ENCODE results near the gene GPATCH2. TPM values are rescaled to one million over a fixed set of nuclear protein-coding genes. Genes with fewer than 3 reads are reported as not detected.
"Not testable (repeated sequence)": the region's sequence is repeated elsewhere in the genome, so short reads cannot be mapped to it uniquely, and the experiment has no call there.

GPATCH2 gene
- total and polyA plus RNA-seq, 8 donors = 11.0 to 28.5 (median 23.3) TPM

DNA sequence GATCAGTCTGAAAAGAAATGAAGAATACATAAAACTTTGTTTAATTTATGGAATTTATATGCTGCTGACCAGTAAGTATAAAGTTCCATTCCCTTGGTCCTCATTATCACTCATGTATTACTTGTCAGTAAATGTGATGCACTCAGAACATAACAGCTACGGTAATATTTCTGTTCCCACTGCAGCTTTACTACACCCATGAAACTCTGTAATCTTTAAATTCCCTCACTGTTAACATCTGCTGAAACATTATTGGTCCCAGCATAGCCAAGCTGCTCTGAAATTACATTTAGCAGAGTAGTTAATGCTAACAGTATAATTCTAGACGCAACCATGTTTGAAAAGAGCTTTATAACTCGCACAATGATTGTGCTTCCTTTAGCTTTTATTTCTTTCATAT, 238.4 kb downstream of the GPATCH2 start:
- Histone ChIP-seq H3K27me3 (no peaks in the 10 kb centered on the region), H3K36me3 (no peaks in the 10 kb centered on the region), H3K4me3 (no peak overlapping the region), H3K27ac (no peak overlapping the region), H3K9me3 (no peaks in the 10 kb centered on the region), H3K4me1 (no peaks in the 10 kb centered on the region)
- no peak for DNase-seq
- ATAC-seq = no peak
- intact Hi-C loops (cut with DNase I) = no loop called here
- TF ChIP-seq, protein P1, sequence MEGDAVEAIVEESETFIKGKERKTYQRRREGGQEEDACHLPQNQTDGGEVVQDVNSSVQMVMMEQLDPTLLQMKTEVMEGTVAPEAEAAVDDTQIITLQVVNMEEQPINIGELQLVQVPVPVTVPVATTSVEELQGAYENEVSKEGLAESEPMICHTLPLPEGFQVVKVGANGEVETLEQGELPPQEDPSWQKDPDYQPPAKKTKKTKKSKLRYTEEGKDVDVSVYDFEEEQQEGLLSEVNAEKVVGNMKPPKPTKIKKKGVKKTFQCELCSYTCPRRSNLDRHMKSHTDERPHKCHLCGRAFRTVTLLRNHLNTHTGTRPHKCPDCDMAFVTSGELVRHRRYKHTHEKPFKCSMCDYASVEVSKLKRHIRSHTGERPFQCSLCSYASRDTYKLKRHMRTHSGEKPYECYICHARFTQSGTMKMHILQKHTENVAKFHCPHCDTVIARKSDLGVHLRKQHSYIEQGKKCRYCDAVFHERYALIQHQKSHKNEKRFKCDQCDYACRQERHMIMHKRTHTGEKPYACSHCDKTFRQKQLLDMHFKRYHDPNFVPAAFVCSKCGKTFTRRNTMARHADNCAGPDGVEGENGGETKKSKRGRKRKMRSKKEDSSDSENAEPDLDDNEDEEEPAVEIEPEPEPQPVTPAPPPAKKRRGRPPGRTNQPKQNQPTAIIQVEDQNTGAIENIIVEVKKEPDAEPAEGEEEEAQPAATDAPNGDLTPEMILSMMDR (IDR thresholded peaks at IDR 0.05) = no peak

- no peak for ATAC-seq
- Histone ChIP-seq H3K36me3 (no peaks in the 10 kb centered on the region), H3K4me3 (no peak overlapping the region), H3K27me3 (no peaks in the 10 kb centered on the region), H3K27ac (no peak overlapping the region), H3K9me3 (no peaks in the 10 kb centered on the region), H3K4me1 (no peaks in the 10 kb centered on the region)
- intact Hi-C loops (cut with DNase I) = no loop called here
- DNase-seq = no peak
- TF ChIP-seq, protein P1 (IDR thresholded peaks at IDR 0.05) = no peak
Measured at GRCh38 chr1:217389895-217390294, 241.0 kb downstream of the GPATCH2 start.

- H3K9me3 ChIP-seq = peaks cover 0 to 3% of the 10 kb centered on the region in 2 donors
- ATAC-seq (no peak), DNase-seq (no peak)
- TF ChIP-seq, protein P1 (IDR thresholded peaks at IDR 0.05) = no peak
- intact Hi-C loops (cut with DNase I) = no loop called here
- H3K4me3 ChIP-seq = no peak overlapping the region
- no peaks in the 10 kb centered on the region for H3K4me1 ChIP-seq
- H3K27ac ChIP-seq = no peak overlapping the region
- H3K36me3 ChIP-seq = no peaks in the 10 kb centered on the region
- no peaks in the 10 kb centered on the region for H3K27me3 ChIP-seq
Measured at GRCh38 chr1:217388522-217389065, 242.3 kb downstream of the GPATCH2 start.

DNA sequence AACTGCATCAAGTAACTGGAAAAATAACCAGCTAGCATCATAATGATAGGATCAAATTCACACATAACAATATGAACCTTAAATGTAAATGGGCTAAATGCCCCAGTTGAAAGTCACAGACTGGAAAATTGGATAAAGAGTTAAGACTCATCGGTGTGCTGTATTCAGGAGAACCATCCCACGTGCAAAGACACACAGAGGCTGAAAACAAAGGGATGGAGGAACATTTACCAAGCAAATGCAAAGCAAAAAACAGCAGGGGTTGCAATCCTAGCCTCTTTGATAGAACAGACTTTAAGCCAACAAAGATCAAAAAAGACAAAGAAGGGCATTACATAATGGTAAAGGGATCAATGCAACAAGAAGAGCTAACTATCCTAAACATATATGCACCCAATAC, 249.1 kb downstream of the GPATCH2 start:
- H3K4me3 ChIP-seq; intact Hi-C loops (cut with DNase I); DNase-seq; H3K27ac ChIP-seq; H3K27me3 ChIP-seq; ATAC-seq; H3K4me1 ChIP-seq; H3K36me3 ChIP-seq: not testable (repeated sequence)
- peaks cover 0 to 17% of the 10 kb centered on the region in 2 donors for H3K9me3 ChIP-seq

DNA sequence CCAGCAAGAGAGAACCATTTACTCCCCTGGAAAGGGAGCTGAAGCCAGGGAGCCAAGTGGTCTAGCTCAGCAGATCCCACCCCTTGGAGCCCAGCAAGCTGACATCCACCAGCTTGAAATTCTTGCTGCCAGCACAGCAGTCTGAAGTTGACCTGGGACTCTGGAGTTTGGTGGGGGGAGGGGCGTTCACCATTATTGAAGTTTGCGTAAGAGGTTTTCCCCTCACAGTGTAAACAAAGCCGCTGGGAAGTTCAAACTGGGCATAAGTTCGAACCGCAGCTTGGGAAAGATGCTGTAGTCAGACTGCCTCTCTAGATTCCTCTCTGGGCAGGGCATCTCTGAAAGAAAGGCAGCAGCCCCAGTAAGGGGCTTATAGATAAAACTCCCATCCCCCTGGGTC, 251.1 kb downstream of the GPATCH2 start:
- DNase-seq; H3K36me3 ChIP-seq; H3K27ac ChIP-seq; H3K4me1 ChIP-seq; intact Hi-C loops (cut with DNase I); H3K27me3 ChIP-seq; H3K4me3 ChIP-seq; ATAC-seq: not testable (repeated sequence)
- peaks cover 0 to 20% of the 10 kb centered on the region in 2 donors for H3K9me3 ChIP-seq

- ATAC-seq (no peak), DNase-seq (no peak)
- TF ChIP-seq, protein P1 (IDR thresholded peaks at IDR 0.05) = no peak
- Histone ChIP-seq H3K4me1 (no peaks in the 10 kb centered on the region), H3K27me3 (no peaks in the 10 kb centered on the region), H3K36me3 (no peaks in the 10 kb centered on the region), H3K9me3 (peaks cover 0 to 23% of the 10 kb centered on the region in 2 donors), H3K27ac (no peak overlapping the region), H3K4me3 (no peak overlapping the region)
- intact Hi-C loops (cut with DNase I) = no loop called here
Measured at GRCh38 chr1:217379336-217379735, 251.6 kb downstream of the GPATCH2 start.

Other genes starting within 250 kb of the GPATCH2 start
- 1 to 10 TPM; 1.8 to 3.4 TPM for gene SPATA17, start 254 bp upstream of the GPATCH2 start, total RNA-seq
- gene SPATA17, start 254 bp upstream of the GPATCH2 start, polyA plus RNA-seq (ENCODE audit: insufficient read length in 6 of 6) = 1 to 10 TPM; 4.1 to 8.8 (median 8.0) TPM

All from left lung (tissue), 10 donors.